ENCODE data around the gene ZMIZ1.

Gene ZMIZ1

DNA sequence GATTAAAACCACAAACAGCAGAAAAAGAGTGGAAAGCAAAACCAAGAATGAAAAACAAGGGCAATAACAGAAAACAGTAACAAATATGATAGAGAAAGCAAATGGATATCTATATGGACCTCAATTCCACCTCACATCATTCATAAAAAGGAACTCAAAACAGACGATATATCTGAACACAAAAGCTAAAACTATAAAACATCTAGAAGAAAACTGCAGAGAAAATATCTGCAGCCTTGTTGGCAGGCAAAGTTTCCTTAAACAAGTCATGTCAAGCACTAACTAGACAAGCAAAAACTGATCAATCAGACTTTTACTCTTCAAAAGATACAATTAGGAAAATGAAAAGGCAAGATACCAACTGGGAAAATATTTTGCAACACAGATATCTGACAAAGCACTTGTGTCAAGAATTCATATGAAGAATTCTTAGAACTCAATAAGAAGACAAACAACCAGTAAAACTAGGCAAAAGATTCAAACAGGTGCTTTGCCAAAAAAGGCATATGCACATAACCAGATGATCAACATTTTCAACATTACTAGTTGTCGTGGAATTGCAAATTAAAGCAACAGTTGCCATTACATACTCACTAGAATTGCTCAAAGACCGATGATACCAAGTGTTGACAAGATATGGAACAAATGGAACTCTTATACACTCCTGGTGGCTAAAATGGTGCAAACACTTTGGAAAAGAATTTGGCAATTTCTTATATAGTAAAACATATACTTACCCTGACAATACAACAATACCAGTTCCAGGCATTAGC is 25.9 kb upstream of the ZMIZ1 start:
- H3K27me3 Mint-ChIP-seq = no peaks in the 10 kb centered on the region
- H3K36me3 Mint-ChIP-seq (ENCODE audit: insufficient read depth) = peaks cover 1% of the 10 kb centered on the region
- DNase-seq (ENCODE audit: low spot score in 2 of 2) (no peak), ATAC-seq (replicated peaks; ENCODE audit: extremely low read depth, poor library complexity, severe bottlenecking) (no peak)
- peaks cover 6% of the 10 kb centered on the region for H3K4me1 Mint-ChIP-seq
- H3K9me3 Mint-ChIP-seq = no peaks in the 10 kb centered on the region
- H3K4me3 Mint-ChIP-seq = no peak overlapping the region
- no peak overlapping the region for H3K27ac Mint-ChIP-seq (ENCODE audit: low read depth)

GRCh38 chr10:79044036-79044632 is 24.6 kb upstream of the ZMIZ1 start:
- H3K27ac Mint-ChIP-seq (ENCODE audit: low read depth) = peak overlapping the region; percentile 73
- H3K27me3 Mint-ChIP-seq = no peaks in the 10 kb centered on the region
- no peaks in the 10 kb centered on the region for H3K9me3 Mint-ChIP-seq
- ATAC-seq (replicated peaks; ENCODE audit: extremely low read depth, poor library complexity, severe bottlenecking) = no peak
- peaks cover 19% of the 10 kb centered on the region for H3K4me1 Mint-ChIP-seq
- H3K36me3 Mint-ChIP-seq (ENCODE audit: insufficient read depth) = peaks cover 4% of the 10 kb centered on the region
- no peak for DNase-seq (ENCODE audit: low spot score in 2 of 2)
- H3K4me3 Mint-ChIP-seq = no peak overlapping the region

- no peak overlapping the region for H3K27ac Mint-ChIP-seq (ENCODE audit: low read depth)
- DNase-seq (ENCODE audit: low spot score in 2 of 2) (no peak), ATAC-seq (replicated peaks; ENCODE audit: extremely low read depth, poor library complexity, severe bottlenecking) (no peak)
- H3K36me3 Mint-ChIP-seq (ENCODE audit: insufficient read depth) = peaks cover 4% of the 10 kb centered on the region
- no peak overlapping the region for H3K4me3 Mint-ChIP-seq
- no peaks in the 10 kb centered on the region for H3K9me3 Mint-ChIP-seq
- H3K27me3 Mint-ChIP-seq = no peaks in the 10 kb centered on the region
- peaks cover 20% of the 10 kb centered on the region for H3K4me1 Mint-ChIP-seq
Measured at GRCh38 chr10:79044846-79045245, 23.9 kb upstream of the ZMIZ1 start.

DNA sequence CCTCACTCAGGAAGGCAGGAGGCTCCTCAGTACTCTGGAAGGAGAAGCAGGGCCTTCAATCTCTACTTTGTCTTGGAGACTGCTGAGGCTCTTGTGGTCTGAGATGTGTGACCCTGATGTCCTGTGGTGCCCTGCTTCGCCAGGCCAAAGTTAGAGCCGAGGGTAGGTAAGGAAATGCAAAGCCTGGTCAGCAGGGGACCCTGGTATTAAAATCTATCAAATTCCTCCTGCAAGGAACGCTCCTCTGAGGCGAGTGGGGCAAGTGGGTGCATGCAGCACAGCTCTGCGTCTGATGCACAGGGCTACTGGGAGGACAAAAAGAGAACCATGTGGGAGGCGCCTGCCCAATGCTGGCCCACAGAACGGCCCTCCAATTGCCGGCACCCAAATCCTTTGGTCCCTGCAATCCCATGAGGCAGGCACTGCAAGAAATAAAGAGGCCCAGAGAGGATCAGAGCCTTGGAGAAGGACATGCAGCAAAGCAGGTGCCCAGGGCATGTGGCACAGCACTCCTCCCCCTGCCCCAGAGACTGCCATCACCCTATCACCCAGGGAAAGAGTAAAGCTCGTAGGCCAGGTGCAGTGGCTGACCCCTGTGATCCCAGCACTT is 23.1 kb upstream of the ZMIZ1 start:
- peaks cover 20% of the 10 kb centered on the region for H3K4me1 Mint-ChIP-seq
- DNase-seq (ENCODE audit: low spot score in 2 of 2) (no peak), ATAC-seq (replicated peaks; ENCODE audit: extremely low read depth, poor library complexity, severe bottlenecking) (no peak)
- no peak overlapping the region for H3K4me3 Mint-ChIP-seq
- H3K9me3 Mint-ChIP-seq = no peaks in the 10 kb centered on the region
- H3K27me3 Mint-ChIP-seq = no peaks in the 10 kb centered on the region
- peaks cover 4% of the 10 kb centered on the region for H3K36me3 Mint-ChIP-seq (ENCODE audit: insufficient read depth)
- H3K27ac Mint-ChIP-seq (ENCODE audit: low read depth) = no peak overlapping the region

- Mint-ChIP-seq H3K4me3 (no peak overlapping the region), H3K9me3 (no peaks in the 10 kb centered on the region), H3K27ac (ENCODE audit: low read depth) (no peak overlapping the region), H3K4me1 (peaks cover 20% of the 10 kb centered on the region), H3K27me3 (no peaks in the 10 kb centered on the region), H3K36me3 (ENCODE audit: insufficient read depth) (peaks cover 3% of the 10 kb centered on the region)
- ATAC-seq (replicated peaks; ENCODE audit: extremely low read depth, poor library complexity, severe bottlenecking) (no peak), DNase-seq (ENCODE audit: low spot score in 2 of 2) (no peak)
Measured at GRCh38 chr10:79046326-79046725, 22.4 kb upstream of the ZMIZ1 start.

GRCh38 chr10:79046741-79047583 is 21.8 kb upstream of the ZMIZ1 start:
- DNase-seq (ENCODE audit: low spot score in 2 of 2) (no peak), ATAC-seq (replicated peaks; ENCODE audit: extremely low read depth, poor library complexity, severe bottlenecking) (no peak)
- Mint-ChIP-seq H3K27me3 (no peaks in the 10 kb centered on the region), H3K27ac (ENCODE audit: low read depth) (peak overlapping the region; percentile 87), H3K4me3 (no peak overlapping the region), H3K9me3 (no peaks in the 10 kb centered on the region), H3K4me1 (peaks cover 20% of the 10 kb centered on the region), H3K36me3 (ENCODE audit: insufficient read depth) (peaks cover 3% of the 10 kb centered on the region)

- Mint-ChIP-seq H3K4me3 (no peak overlapping the region), H3K27ac (ENCODE audit: low read depth) (peak overlapping the region; percentile 87)
- ATAC-seq (replicated peaks; ENCODE audit: extremely low read depth, poor library complexity, severe bottlenecking) = no peak
Measured at GRCh38 chr10:79047584-79047874, 21.2 kb upstream of the ZMIZ1 start.

DNA sequence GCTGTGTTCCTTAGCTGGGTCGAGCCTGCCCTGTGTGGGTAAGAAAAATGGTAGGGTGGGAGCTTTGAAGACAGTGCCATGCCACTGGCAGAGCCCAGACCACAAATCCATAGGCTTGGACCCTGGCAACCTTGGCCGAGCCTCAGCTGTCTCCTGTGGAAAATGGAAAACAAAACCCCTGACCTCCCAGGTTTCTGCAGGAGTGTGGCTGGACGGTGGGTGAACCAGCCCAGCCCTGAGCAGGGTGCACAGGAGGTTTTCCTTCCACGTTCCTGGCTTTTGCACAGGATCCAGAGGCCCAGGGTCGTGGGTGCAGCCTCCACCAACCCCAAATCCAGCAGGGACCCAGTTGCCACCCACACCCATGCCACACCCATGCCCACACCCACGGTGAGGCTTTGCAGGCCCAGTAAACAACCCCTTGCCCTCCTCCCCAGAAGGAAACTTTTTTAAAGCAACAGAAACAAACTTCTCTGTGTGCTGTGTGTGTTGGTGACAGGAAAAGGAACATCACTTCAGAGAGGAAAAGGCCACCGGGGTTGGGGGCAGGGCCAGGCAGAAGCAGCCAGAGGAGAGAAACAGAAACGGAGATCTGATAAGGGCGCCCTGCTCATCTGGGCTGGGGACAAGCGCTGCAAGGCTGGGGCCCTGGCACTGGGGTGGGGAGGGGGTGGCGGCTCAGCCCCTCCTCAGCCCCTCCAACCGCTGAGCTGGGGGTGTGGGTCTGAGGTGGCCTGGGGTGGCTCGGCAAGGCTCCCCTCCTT is 20.7 kb upstream of the ZMIZ1 start:
- DNase-seq (ENCODE audit: low spot score in 2 of 2) (no peak), ATAC-seq (replicated peaks; ENCODE audit: extremely low read depth, poor library complexity, severe bottlenecking) (peak; percentile 71)
- Mint-ChIP-seq H3K36me3 (ENCODE audit: insufficient read depth) (peaks cover 3% of the 10 kb centered on the region), H3K27me3 (no peaks in the 10 kb centered on the region), H3K9me3 (no peaks in the 10 kb centered on the region), H3K4me3 (peak overlapping the region; percentile 69), H3K27ac (ENCODE audit: low read depth) (peak overlapping the region; percentile 87), H3K4me1 (peaks cover 20% of the 10 kb centered on the region)

More at GRCh38 chr10:79047584-79047874, 21.2 kb upstream of the ZMIZ1 start:
- Mint-ChIP-seq H3K4me1 (peaks cover 20% of the 10 kb centered on the region), H3K36me3 (ENCODE audit: insufficient read depth) (peaks cover 3% of the 10 kb centered on the region), H3K27me3 (no peaks in the 10 kb centered on the region), H3K9me3 (no peaks in the 10 kb centered on the region)
- DNase-seq (ENCODE audit: low spot score in 2 of 2) = no peak

GRCh38 chr10:79048639-79049550 is 19.9 kb upstream of the ZMIZ1 start:
- no peaks in the 10 kb centered on the region for H3K9me3 Mint-ChIP-seq
- H3K27me3 Mint-ChIP-seq = no peaks in the 10 kb centered on the region
- H3K36me3 Mint-ChIP-seq (ENCODE audit: insufficient read depth) = peaks cover 3% of the 10 kb centered on the region
- peaks cover 20% of the 10 kb centered on the region for H3K4me1 Mint-ChIP-seq
- H3K4me3 Mint-ChIP-seq = peak overlapping the region; percentile 69
- DNase-seq (ENCODE audit: low spot score in 2 of 2) (no peak), ATAC-seq (replicated peaks; ENCODE audit: extremely low read depth, poor library complexity, severe bottlenecking) (no peak)
- peak overlapping the region; percentile 87 for H3K27ac Mint-ChIP-seq (ENCODE audit: low read depth)

DNA sequence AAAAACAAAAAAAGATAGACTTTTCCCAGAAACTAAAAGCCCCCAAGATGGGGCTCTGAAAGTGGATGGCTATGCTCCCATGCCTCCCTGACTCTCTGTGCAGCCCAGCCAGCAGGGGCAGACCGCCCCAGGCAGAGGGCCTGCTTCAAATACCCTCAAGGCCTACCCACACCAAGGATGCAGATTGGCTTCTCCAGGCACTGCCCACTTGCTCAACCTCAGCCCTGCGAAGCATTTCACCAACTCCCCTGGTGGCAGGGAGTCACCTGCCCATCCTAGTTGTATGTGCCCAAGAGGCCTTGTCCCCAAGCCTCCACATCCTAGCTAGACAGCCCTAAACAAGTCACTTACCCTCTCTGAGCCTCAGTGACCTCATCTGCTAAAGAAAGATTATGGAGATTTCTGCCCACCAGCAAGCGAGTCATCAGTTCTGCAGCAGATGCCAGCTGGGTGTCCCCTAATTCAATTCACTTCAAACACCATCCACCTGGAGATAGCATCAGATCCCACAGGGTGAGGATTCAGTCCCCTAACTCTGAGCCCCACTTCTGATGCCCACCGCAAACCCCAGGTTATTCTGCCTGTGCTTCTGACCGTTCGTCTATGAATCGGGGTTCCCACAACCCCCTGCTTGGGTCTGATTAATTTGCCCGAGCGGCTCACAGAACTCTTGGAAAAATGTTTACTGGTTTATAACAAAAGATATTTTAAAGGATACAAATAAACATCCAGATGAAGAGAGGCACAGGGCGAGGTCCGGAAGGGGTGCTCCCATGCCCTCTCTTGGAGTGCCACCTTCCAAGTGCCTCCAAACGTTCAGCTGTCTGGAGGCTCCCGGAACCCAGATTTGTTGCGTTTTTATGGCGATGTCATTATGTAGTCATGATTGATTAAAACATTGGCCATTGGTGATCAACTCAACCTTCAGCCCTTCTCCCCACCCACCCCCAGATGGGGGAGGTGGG is 18.6 kb upstream of the ZMIZ1 start:
- H3K36me3 Mint-ChIP-seq (ENCODE audit: insufficient read depth) = peaks cover 3% of the 10 kb centered on the region
- H3K27me3 Mint-ChIP-seq = no peaks in the 10 kb centered on the region
- no peak for DNase-seq (ENCODE audit: low spot score in 2 of 2)
- H3K4me1 Mint-ChIP-seq = peaks cover 20% of the 10 kb centered on the region
- H3K4me3 Mint-ChIP-seq = peak overlapping the region; percentile 20
- no peak overlapping the region for H3K27ac Mint-ChIP-seq (ENCODE audit: low read depth)
- no peaks in the 10 kb centered on the region for H3K9me3 Mint-ChIP-seq
- ATAC-seq (replicated peaks; ENCODE audit: extremely low read depth, poor library complexity, severe bottlenecking) = no peak
